Activated CD4-positive, alpha-beta T cell treated with anti-CD3 and anti-CD28 coated beads, Interleukin-2, amount 10 ng/mL, durations not matched to agents 7 days and 5 days (primary cell): ENCODE results near the gene RSAD1. TPM values are rescaled to one million over a fixed set of nuclear protein-coding genes. Genes with fewer than 3 reads are reported as not detected.

Experiments used
- CTCF ChIA-PET: fragments of 350-600 bp; sonication (Branson Sonifier 250); formaldehyde crosslinking; loops from one replicate; lab custom pipeline; 2021; ENCODE audit warnings: antibody characterized with exemption; lab: Charles Lee
- POLR2A ChIA-PET: fragments of 350-600 bp; sonication (Branson Sonifier 250); formaldehyde crosslinking; loops from one replicate; lab custom pipeline; 2021; ENCODE audit warnings: antibody characterized with exemption; lab: Charles Lee
- DNase-seq: peaks from one replicate; pipeline ENCODE4 v3.0.0-alpha.2; 2020
- H3K27ac Mint-ChIP-seq: one replicate; pipeline ENCODE4 v1.8.0; 2021; ENCODE audit warnings: mild to moderate bottlenecking, moderate library complexity, mixed read lengths
- H3K27me3 Mint-ChIP-seq: one replicate; pipeline ENCODE4 v1.8.0; 2021; ENCODE audit warnings: mixed read lengths
- H3K36me3 Mint-ChIP-seq: one replicate; pipeline ENCODE4 v1.8.0; 2021; ENCODE audit warnings: low read depth, mixed read lengths
- H3K4me1 Mint-ChIP-seq: one replicate; pipeline ENCODE4 v1.8.0; 2021; ENCODE audit warnings: mixed read lengths
- H3K4me3 Mint-ChIP-seq: one replicate; pipeline ENCODE4 v1.8.0; 2021; ENCODE audit warnings: mild to moderate bottlenecking, moderate library complexity, mixed read lengths
- H3K9me3 Mint-ChIP-seq: one replicate; pipeline ENCODE4 v1.8.0; 2021; ENCODE audit warnings: mixed read lengths
- total RNA-seq, 2 experiments: library from RNA; stranded (reverse); gene quantifications; one replicate each; pipeline ENCODE4 v1.2.3, GENCODE V29; 2021

Gene RSAD1
- 10 to 100 TPM; 22.5 to 25.1 TPM for total RNA-seq

DNA sequence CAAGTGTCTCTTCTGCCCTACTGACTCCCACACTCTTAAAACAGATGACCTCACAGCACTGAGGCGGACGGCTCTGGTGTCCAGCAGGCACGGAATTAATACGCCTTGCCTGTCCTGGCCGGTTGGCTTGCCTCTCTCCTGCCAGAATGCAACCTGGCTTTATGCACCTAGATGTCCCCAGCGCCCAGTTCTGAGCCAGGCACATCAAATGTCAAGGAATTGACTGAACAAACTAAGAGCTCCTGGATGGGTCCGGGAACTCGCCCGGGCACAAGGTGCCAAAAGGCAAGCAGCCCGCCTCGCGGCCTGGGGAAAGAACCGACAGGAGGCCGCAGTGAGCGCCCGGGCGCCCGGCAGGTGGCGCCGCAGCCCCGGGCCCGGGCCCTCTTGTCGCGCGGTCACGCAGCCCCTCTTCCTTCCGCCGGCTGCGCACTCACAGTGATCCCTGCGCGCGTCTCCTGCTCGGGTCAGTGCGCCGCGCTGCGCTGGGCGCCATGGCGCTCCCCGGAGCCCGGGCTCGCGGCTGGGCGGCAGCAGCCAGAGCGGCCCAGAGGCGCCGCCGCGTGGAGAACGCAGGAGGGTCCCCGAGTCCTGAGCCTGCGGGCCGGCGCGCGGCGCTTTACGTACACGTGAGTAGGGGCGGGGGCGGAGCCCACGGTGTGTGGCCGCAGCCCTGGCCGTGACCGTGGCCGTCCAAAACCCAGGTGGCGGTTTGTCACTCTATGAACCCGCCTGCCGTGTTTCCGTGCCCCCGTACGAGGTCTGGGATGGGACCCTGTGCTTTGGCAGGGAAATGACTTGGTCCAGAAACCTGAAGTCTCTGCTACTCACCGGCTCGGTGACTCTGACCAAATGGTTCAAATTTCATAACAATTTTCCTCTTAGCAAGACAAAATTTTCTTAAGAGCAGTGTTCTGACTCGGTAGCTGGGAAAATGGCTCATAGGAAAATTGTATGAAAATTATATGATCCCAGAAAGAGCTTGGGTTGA, at the start of gene RSAD1:
RSAD1 (plus strand) TSS at position 470 of the 991 bp plus-strand sequence; CDS start at position 495, 25 bp downstream.
- Mint-ChIP-seq H3K36me3 (no peaks in the 10 kb centered on the region), H3K9me3 (no peaks in the 10 kb centered on the region), H3K4me1 (peaks cover 22% of the 10 kb centered on the region), H3K27me3 (no peaks in the 10 kb centered on the region), H3K27ac (peak within 1 kb of the TSS; percentile 88), H3K4me3 (peak within 1 kb of the TSS; percentile 81)
- ChIA-PET POLR2A (no interaction called here), CTCF (interaction anchor here (0.6 to 1.6 kb wide), 19 partner anchors 9 to 218 kb away, joined by 3 to 7 read pairs (median 4); partner anchors contain the start of gene CACNA1G)
- DNase-seq: peak; percentile 87

DNA sequence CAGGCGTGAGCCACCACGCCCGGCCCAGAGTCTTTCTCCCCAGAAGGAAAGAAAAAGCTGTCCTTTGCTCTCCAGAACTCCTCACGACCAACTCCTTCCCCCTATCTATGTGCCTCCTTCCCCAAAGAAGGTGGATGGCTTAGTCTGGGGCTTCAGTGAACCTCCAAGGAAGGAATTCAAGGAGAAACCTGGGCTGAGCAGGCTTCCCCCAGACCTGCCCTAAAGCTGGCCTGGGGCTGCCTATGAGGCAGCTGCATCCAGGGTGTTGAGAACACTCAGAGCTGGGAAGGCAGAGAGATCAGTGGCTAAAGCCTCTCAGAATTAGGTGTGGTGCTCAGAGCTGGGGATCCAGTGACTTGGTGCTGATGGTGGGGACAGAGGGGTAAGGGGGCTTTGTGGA, 48.9 kb upstream of the RSAD1 start:
- Mint-ChIP-seq H3K36me3 (no peaks in the 10 kb centered on the region), H3K27ac (no peak overlapping the region), H3K9me3 (no peaks in the 10 kb centered on the region), H3K27me3 (no peaks in the 10 kb centered on the region), H3K4me3 (no peak overlapping the region), H3K4me1 (peaks cover 26% of the 10 kb centered on the region)
- ChIA-PET POLR2A (no interaction called here), CTCF (interaction anchor here (0.6 to 2.3 kb wide), 2 partner anchors 32 to 785 kb away, joined by 5 to 13 read pairs; partner anchors contain the start of gene LRRC59)
- DNase-seq: no peak

GRCh38 chr17:50430821-50431618, 47.6 kb upstream of the RSAD1 start:
- Mint-ChIP-seq H3K36me3 (no peaks in the 10 kb centered on the region), H3K27ac (no peak overlapping the region), H3K27me3 (no peaks in the 10 kb centered on the region), H3K9me3 (no peaks in the 10 kb centered on the region), H3K4me1 (peaks cover 18% of the 10 kb centered on the region), H3K4me3 (no peak overlapping the region)
- ChIA-PET POLR2A (no interaction called here), CTCF (interaction anchor here (1.5 to 2.3 kb wide), 2 partner anchors 34 kb away, joined by 5 to 13 read pairs; partner anchors contain the start of gene LRRC59)
- no peak for DNase-seq

DNA sequence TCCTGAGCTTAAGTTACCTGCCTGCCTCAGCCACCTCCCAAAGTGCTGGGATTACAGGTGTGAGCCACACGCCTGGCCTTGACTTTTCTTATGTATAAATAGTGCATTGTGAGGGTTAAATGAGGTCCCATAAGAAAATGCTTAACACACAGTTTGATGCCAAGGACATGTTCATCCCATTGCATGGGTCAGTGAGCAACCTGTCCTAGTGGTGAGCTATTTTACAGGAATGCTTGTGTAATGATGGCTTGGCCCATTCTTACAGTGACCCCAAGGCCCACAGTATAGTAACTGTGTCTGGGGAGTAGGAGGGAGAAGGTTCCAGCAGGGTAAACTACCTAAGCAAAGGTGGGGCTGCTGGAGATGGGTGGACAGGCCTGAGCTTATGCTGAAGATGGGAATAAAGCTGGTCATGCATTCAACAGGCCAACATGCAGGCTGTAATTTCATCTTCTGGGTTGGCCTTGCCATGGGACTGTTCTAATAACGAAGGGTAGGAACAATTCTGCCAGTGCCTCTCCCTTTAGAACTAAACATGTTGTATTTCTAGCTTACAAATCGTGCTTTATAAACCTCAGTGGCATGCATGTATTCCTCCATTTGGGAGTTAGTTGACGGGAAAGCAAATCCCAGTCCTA, 46.4 kb upstream of the RSAD1 start:
- H3K27ac Mint-ChIP-seq: no peak overlapping the region
- no peaks in the 10 kb centered on the region for H3K27me3 Mint-ChIP-seq
- H3K4me1 Mint-ChIP-seq: peaks cover 12% of the 10 kb centered on the region
- no peaks in the 10 kb centered on the region for H3K36me3 Mint-ChIP-seq
- no peak for DNase-seq
- no peak overlapping the region for H3K4me3 Mint-ChIP-seq
- ChIA-PET POLR2A (no interaction called here), CTCF (interaction anchor here (1.1 to 1.5 kb wide), 2 partner anchors 28 to 35 kb away, joined by 3 to 5 read pairs; partner anchors contain the start of gene LRRC59)
- H3K9me3 Mint-ChIP-seq: no peaks in the 10 kb centered on the region

- no peaks in the 10 kb centered on the region for H3K9me3 Mint-ChIP-seq
- peaks cover 6% of the 10 kb centered on the region for H3K4me1 Mint-ChIP-seq
- H3K36me3 Mint-ChIP-seq: no peaks in the 10 kb centered on the region
- H3K4me3 Mint-ChIP-seq: no peak overlapping the region
- no peak overlapping the region for H3K27ac Mint-ChIP-seq
- ChIA-PET CTCF (interaction anchor here (0.5 to 1.1 kb wide), 4 partner anchors 40 to 287 kb away, joined by 3 to 4 read pairs (median 3); partner anchors contain the start of genes LRRC59 and PPP1R9B), POLR2A (no interaction called here)
- no peak for DNase-seq
- no peaks in the 10 kb centered on the region for H3K27me3 Mint-ChIP-seq
Observed at GRCh38 chr17:50437409-50437808, 41.3 kb upstream of the RSAD1 start.

- ChIA-PET CTCF (interaction anchor here (1.0 kb wide), 1 partner anchor 42 kb away, joined by 3 read pairs; the partner anchor contains the start of gene LRRC59), POLR2A (no interaction called here)
- Mint-ChIP-seq H3K4me3 (no peak overlapping the region), H3K4me1 (peaks cover 3% of the 10 kb centered on the region), H3K27me3 (no peaks in the 10 kb centered on the region), H3K9me3 (no peaks in the 10 kb centered on the region), H3K27ac (no peak overlapping the region), H3K36me3 (no peaks in the 10 kb centered on the region)
- no peak for DNase-seq
Observed at GRCh38 chr17:50439008-50439407, 39.7 kb upstream of the RSAD1 start.

GRCh38 chr17:50440172-50440837, 38.4 kb upstream of the RSAD1 start:
- H3K9me3 Mint-ChIP-seq: no peaks in the 10 kb centered on the region
- H3K36me3 Mint-ChIP-seq: no peaks in the 10 kb centered on the region
- ChIA-PET CTCF (interaction anchor here (0.6 to 1.2 kb wide), 2 partner anchors 16 to 590 kb away, joined by 3 read pairs; no protein-coding TSS in a partner anchor), POLR2A (no interaction called here)
- no peak overlapping the region for H3K27ac Mint-ChIP-seq
- no peaks in the 10 kb centered on the region for H3K4me1 Mint-ChIP-seq
- no peak for DNase-seq
- no peak overlapping the region for H3K4me3 Mint-ChIP-seq
- no peaks in the 10 kb centered on the region for H3K27me3 Mint-ChIP-seq

DNA sequence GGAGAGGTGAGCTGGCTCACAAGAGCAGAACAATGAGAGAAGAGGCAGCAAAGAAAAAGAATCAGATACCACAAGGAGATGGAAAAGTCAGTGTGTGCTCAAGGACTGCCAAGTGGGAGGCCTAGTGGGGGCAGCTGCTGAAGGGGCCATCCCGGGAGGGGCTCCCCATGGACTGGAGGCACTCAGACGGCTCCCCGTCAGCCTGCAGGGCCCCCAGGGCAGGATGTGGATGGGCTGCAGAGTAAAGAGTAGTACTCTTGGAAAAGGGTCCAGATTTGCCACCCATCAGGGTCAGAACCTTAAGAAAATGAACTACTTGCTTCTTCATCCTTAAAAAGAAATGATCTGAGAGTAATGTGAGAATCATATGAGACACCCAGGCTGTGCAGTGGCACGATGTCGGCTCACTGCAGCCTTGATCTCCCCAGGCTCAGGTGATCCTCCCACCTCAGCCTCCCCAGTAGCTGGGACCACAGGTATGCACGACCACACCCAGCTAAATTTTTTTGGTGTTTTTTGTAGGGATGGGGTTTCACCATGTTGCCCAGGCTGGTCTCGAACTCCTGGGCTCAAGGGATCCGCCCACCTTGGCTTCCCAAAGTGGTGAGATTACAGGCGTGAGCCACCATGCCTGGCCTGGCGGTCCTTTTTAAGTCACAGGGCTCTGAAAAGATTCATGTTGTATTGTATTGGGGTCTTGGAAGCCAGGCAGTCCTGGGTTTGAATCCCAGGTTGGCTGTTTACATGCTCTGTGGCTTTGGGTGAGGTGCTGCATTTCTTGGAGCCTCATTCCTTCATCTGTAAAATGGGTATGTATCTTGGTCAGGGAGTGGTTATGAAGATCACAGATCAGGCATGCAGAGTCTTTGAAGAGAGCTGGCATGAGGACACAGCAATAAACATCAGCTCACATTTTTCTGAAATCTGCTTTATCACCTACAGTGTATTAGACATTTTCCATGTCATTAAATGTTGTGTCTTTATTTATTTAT, 37.5 kb upstream of the RSAD1 start:
- Mint-ChIP-seq H3K4me3 (no peak overlapping the region), H3K36me3 (no peaks in the 10 kb centered on the region), H3K9me3 (no peaks in the 10 kb centered on the region), H3K27me3 (no peaks in the 10 kb centered on the region), H3K4me1 (no peaks in the 10 kb centered on the region), H3K27ac (no peak overlapping the region)
- no peak for DNase-seq
- CTCF ChIA-PET: interaction anchor here (0.6 to 1.2 kb wide), 2 partner anchors 15 to 591 kb away, joined by 3 read pairs; no protein-coding TSS in a partner anchor
- POLR2A ChIA-PET: no interaction called here

- CTCF ChIA-PET: interaction anchor here (1.1 to 1.5 kb wide), 2 partner anchors 10 to 18 kb away, joined by 3 to 5 read pairs; partner anchors contain the start of gene ACSF2
- POLR2A ChIA-PET: no interaction called here
- H3K4me1 Mint-ChIP-seq: no peaks in the 10 kb centered on the region
Observed at GRCh38 chr17:50443505-50443974, 35.1 kb upstream of the RSAD1 start.

DNA sequence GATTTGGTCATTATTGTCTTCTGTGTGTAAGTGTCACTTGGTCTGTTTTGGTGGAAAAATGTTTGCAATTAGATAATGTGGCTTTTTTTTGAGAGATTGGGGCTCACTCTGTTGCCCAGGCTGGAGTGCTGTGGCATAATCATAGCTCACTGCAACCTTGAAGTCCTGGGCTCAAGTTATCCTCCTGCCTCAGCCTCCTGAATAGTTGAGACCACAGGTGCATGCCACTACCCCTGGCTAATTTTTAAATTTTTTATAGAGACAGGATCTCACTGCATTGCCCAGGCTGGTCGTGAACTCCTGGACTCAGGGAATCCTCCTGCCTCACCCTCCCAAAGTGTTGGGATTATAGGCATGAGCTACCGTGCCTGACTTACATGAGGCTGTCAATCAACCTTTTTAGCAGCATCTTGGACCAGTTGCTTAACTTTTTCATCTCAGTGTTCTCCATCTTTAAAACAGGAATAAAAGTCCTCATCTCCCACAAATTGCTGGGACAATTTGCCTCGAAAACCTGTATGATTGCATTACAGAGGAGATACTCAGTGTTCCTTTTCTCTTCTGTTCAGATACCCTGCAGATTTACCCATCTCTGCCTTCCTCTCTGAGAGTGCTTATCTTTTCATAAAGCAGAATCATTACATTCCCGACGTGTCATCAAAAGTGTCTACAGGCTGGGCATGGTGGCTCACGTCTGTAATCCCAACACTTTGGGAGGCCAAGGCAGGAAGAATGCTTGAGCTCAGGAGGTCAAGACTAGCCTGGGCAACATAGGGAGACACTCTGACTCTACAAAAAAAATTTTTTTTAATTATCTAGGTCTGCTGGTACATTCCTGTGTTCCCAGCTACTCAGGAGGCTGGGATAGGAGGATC, 33.6 kb upstream of the RSAD1 start:
- ChIA-PET CTCF (interaction anchor here (1.0 to 1.1 kb wide), 3 partner anchors 9 to 84 kb away, joined by 3 to 5 read pairs (median 3); no protein-coding TSS in a partner anchor), POLR2A (no interaction called here)
- Mint-ChIP-seq H3K36me3 (no peaks in the 10 kb centered on the region), H3K27me3 (no peaks in the 10 kb centered on the region), H3K27ac (peak overlapping the region; percentile 47), H3K4me1 (no peaks in the 10 kb centered on the region), H3K9me3 (no peaks in the 10 kb centered on the region), H3K4me3 (no peak overlapping the region)
- no peak for DNase-seq

More at GRCh38 chr17:50443505-50443974, 35.1 kb upstream of the RSAD1 start:
- H3K4me3 Mint-ChIP-seq: no peak overlapping the region
- H3K36me3 Mint-ChIP-seq: no peaks in the 10 kb centered on the region
- H3K27me3 Mint-ChIP-seq: no peaks in the 10 kb centered on the region
- no peak overlapping the region for H3K27ac Mint-ChIP-seq
- no peaks in the 10 kb centered on the region for H3K9me3 Mint-ChIP-seq
- DNase-seq: no peak
